ENCODE data around the gene ALS2.
"Not testable (repeated sequence)": the region's sequence is repeated elsewhere in the genome, so short reads cannot be mapped to it uniquely, and the experiment has no call there.

Gene ALS2

DNA sequence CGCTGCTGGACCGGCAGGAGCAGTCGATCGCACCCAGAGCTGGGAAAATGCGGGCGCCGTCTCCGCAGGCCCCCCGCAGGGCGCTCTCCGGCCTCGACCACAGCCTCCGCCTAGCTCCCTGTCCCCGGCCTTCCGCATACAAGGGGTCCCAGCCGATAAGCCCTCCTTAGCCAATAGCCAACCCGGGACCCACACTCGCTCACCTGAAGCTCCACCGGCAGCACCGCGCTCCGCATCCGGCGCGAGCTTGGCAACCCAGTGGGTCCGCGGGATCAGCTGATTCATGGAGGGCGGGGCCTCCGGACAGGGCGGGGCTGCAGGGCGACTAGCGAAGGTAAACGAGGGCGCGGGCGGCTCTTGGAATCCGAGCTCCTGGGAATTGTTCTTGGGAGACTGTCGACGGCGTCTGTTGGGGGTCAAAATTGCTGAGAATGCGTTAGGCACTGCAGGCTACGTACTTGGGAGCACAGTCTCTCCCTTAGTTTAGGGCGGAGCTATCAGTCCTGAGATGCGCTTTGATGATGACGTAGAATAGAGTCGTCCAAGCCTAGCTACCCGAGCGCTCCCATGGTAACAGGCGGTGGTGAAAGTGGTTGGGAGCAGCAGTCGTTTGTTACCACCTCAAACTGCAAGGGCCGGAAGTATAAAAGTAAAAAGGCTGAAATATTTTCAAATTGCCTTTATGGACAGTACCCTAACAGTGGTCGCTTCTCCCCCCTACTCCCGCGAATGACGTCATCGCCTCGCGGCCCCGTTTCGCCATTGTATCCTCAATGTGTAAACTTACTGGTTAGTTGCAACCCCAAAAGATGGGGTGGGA, at the start of gene ALS2:
TSS of gene ALS2 (minus strand) at position 260 of the 820 bp plus-strand sequence. CDS start 12,048 bp downstream, outside the sequence.
- in situ Hi-C loops (cut with MboI; ENCODE audit: low sequenced_read_pairs): no loop called here

DNA sequence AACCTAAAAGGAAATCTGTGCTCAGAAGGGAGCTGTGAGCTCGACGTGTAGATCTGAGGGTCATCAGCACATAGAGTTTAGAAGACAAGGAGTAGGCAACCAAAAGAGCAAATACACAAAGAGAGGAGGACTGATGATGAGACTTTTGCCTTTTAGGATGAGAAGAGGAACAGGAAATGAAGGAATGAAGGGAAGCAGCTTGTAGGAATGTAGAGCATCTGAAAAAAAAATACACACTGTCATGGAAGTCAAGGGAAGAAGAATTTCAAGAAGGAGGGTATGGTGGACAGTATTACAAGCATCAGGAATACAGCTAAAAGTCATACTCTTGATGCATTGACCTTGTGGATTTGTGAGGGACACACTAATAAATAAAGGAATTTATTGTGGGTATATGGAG, 47.5 kb upstream of the ALS2 start:
- in situ Hi-C loops (cut with MboI; ENCODE audit: low sequenced_read_pairs): no loop called here

DNA sequence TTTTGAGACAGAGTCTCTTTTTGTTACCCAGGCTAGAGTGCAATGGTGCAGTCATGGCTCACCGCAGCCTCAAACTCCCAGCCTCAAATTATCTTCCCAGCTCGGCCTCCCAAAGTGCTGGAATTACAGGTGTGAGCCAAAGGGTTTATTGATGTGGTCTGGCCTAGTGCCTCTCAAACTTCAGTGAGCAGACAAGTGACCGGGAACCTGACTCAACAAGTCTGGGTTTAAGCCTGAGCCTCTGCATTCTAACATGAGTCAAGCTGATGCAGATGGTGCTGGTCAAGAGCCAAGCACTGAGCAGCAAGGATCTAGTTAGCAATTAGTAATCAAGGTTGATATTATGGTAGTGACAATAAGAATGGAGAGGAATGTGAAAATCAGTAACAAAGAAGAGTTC, 46.9 kb upstream of the ALS2 start:
- in situ Hi-C loops (cut with MboI; ENCODE audit: low sequenced_read_pairs): no loop called here

DNA sequence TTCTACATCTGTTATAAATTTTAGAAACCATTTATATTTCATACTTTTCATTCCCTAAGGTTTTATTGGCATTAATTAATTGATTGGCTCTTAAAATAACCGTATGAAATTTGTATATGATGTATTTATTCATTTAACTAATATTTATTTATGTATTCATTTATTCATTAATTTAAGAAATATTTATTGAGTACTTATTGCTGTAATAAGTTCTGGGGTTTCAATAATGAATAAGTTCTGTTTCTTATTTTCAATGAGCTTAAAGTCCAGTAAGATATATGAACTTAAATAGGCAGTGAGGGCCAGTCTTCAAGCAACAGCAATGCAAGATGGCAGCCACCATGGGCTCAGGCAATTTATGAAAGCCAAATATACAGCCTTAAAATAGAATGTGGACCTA, 43.5 kb upstream of the ALS2 start:
- in situ Hi-C loops (cut with MboI; ENCODE audit: low sequenced_read_pairs): no loop called here

DNA sequence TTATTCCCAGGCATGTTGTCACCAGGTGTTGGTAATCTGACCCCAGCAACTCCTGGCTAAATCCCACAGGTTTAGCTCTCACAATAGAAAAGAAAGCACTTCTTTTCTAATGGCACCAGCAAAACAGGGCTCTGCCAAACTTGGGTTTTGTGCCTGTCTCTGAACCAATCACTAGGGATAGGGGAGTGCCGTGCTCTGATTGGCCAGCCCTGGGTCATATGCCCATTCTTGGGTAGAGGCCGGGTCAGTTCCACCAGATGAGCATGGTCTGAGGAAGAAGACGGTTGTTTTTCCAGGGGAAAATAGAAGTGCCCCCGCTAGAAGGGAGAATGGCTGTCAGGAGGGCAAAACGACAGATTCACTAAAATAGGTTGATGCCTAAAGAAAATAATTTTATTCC, 40.3 kb upstream of the ALS2 start:
- in situ Hi-C loops (cut with MboI; ENCODE audit: low sequenced_read_pairs): no loop called here

DNA sequence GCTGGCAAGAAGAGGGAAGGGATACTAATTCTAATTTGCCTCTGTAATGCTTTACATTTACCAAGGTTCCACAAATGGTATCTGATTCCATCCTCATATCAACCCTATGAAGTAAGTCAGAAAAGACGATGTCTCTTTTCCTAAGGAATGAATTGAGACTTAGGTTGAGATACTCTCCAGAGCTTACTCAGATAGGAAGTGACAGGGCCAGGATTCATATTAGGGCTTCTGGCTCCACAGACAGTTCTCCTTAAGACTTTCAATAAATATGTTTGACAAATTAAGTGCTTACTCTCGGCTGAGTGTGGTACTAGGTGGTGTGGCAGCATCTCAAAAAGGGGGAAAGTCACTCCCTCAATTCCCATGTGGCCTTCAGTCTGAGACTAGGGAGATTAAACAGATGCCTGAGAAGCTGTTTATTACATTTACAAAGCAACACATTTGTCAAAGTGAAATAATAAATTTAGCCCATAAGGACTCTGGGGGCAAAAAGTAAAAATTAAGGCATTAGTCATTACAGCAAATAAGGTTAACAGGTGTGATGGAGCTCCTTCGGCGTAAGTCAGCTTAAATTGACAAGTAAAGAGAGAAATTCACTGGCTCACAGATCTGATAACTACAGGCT, 39.8 kb upstream of the ALS2 start:
- in situ Hi-C loops (cut with MboI; ENCODE audit: low sequenced_read_pairs): no loop called here

DNA sequence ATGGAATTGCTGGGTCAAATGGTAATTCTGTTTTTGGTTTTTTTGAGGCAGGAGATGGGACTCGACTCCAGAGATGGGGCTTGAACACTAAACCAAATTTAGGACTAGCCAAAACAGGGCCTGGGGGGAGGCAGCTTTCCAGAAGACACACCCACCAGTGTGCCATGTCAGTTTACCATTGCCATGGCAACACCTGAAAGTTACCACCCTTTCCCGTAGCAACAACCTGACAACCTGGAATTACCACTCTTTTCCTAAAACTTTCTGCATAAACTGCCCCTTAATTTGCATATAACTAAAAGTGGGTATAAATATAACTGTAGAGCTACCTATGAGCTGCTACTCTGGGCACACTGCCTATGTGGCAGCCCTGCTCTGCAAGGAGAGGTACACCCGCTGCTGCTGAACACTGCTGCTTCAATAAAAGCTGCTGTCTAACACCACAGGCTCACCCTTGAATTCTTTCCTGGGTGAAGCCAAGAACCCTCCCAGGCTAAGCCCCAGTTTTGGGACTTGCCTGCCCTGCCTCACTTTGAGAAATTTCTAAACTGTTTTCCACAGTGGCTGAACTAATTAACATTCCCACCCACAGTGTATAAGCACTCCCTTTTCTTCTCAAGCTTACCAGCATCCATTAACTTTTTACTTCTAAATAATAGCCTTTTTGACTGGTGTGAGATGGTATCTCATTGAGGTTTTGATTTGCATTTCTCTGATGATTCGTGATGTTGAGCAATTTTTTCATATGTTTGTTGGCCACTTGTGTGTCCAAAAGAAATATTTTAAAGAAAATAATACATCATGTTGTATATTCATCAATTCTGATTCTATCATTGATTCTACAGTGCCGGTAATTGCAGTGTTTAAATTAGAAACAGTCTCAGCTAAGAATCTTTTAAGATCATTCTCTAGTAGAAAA, 36.2 kb upstream of the ALS2 start:
- in situ Hi-C loops (cut with MboI; ENCODE audit: low sequenced_read_pairs): no loop called here

DNA sequence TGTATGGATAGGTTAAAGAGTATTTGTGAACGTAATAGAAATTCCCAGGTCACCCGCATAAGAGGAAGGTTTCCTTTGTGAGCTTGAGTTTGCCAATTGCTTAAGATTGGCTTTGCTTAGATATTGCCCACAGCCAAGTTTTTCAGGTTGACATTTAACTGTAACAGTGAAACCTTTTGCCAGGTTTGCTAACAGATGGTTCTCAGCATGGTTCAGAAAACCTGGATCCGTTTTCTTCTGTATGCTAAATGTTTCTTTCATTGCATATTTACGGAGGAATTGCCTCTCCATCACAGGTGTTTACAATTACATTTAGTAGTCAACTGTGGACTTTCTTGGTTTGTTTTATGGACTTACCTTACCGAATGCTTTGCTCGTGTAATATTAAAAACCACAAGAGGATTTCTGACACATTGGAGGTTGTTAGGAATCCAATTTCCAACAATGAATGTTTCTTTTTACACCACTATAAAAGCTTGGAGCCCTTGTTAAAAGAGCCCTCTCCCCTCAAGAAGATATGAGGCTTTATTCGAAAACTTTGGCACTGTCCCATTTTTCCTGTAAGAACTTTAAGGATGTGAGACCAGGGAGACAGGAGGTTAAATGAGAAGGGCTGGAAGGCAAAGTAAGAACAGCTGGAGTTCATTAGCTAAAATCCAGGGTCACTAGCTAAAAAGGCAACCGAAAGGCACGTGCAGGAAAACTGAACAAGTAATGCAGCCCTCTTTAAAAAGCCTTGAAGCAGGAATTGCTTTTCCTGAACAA, 33.4 kb upstream of the ALS2 start:
- in situ Hi-C loops (cut with MboI; ENCODE audit: low sequenced_read_pairs): no loop called here

DNA sequence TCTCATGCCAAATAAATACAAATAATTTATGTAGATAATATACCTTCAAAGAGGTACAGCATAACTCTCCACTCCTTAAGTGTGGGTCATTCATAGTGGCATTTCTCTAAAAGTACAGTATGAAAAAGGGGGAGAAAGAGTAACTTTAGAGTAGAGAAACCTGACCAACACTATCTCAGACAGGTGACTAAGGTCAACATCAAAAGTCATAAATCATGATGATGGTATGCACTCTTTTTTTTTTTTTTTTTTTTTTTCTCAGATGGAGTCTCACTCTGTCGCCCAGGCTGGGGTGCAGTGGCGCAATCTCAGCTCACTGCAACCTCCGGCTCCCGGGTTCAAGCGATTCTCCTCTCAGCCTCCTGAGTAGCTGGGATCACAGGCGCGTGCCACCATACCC, 29.9 kb upstream of the ALS2 start:
- in situ Hi-C loops (cut with MboI; ENCODE audit: low sequenced_read_pairs): not testable (repeated sequence)

DNA sequence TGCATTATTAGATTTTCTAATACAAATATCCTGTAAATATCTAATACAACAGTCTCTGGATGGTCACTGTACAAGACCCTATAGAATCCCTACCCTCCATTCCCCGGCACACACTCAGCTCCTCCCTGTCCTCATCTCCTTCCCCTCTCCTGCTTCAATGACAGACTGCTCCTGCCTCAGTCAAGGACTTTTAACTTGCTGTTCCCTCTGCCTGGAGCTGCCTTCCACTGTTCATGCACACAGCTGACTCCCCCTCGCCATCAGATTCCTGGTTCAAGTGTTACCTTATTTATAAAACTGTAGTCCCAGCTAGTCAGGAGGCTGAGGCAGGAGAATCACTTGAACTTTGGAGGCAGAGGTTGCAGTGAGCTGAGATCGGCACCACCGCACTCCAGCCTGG, 28.9 kb upstream of the ALS2 start:
- in situ Hi-C loops (cut with MboI; ENCODE audit: low sequenced_read_pairs): no loop called here

DNA sequence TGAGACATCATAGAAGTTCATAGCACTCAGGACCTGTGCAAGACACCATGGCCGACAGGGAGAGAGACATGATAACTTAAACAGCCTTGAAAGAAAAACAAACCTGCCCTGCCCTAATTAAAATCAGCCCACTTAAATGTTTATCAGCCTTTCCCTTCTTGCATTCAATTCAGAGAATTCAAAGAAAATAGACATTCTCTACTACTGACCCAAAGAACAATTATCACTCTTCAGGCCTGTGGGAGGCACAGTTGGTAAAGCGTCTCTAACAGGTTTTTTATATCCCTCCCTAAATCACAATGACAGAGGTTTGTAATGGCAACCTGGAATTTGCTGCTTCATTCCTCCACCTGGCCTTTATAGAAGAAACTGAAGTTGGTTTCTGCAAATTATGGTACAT, 27.3 kb upstream of the ALS2 start:
- in situ Hi-C loops (cut with MboI; ENCODE audit: low sequenced_read_pairs): no loop called here

DNA sequence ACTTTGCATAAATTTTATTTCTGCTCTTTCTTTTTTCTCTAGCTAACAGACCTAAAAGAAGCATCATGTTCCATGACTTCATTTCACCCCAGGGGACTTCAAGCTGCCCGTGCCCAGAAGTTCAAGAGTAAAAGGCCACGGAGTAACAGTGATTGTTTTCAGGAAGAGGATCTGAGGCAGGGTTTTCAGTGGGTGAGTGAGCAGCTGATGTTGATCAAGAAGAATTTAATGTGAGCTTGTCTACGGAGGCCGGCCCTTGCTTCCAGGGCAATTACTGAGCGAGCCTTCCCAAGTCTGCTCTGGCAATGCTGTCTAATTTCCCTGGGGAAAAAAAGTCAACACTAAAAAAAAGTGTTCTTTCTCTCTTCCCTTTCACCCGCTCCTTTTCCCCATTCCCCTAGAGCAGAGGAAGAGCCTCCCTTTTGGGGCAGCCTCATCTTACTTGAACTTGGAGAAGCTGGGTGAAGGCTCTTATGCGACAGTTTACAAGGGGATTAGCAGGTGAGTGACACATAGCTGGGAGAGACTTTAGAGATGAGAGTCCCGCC, 26.8 kb upstream of the ALS2 start:
- in situ Hi-C loops (cut with MboI; ENCODE audit: low sequenced_read_pairs): no loop called here

DNA sequence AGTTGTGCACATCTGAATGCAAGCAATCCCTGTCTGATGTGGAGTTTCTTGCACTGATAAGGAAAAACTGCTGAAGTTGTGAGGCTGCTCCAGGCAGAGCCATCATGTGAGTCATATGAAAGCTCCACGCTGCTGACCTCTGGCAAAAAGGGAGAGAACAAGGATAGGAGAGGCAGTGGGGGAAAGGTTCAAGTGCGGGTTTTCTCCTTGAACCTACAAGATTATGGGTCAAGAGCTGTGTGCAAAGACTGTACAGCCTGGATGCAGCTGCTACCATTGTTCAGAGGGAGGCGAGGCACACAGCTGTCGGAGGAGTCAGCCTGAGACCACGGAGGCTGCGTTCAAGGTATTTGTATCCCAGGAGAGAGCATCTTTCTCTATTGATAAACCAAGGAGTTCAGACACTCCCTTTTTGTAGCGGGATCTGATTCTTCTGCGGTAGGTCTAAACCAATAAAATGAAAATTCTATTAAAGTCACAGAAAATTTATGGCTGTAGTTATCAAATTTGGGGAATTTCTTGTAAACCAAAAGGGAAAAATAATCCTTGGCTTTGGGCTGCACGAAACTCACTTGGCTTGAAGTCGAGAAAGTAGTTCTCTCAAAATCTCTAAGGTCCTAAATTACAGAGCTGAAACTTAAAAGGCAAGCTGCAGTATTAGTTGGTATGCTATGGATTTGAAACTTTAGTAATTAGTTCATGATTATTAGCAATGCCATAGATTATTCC, 25.9 kb upstream of the ALS2 start, which contains the start of gene CDK15:
TSS of gene CDK15 (plus strand) at position 96 of the 729 bp plus-strand sequence. CDS start at position 224, 128 bp downstream.
- in situ Hi-C loops (cut with MboI; ENCODE audit: low sequenced_read_pairs): no loop called here

DNA sequence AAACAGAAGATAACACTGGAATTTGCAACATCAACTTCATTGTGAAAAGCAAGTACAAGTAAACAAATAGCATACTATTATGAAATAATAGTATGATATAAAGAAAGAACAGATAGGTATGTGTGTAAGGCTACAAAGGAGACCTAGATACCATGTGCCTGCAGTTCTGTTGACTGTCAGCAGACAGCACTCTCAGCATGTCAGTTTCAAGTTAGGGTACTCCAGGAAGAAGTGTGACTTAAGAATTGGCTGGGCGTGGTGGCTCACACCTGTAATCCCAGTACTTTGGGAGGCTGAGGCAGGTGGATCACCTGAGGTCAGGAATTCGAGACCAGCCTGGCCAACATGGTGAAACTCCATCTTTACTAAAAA, 18.2 kb upstream of the ALS2 start:
- in situ Hi-C loops (cut with MboI; ENCODE audit: low sequenced_read_pairs): not testable (repeated sequence)

DNA sequence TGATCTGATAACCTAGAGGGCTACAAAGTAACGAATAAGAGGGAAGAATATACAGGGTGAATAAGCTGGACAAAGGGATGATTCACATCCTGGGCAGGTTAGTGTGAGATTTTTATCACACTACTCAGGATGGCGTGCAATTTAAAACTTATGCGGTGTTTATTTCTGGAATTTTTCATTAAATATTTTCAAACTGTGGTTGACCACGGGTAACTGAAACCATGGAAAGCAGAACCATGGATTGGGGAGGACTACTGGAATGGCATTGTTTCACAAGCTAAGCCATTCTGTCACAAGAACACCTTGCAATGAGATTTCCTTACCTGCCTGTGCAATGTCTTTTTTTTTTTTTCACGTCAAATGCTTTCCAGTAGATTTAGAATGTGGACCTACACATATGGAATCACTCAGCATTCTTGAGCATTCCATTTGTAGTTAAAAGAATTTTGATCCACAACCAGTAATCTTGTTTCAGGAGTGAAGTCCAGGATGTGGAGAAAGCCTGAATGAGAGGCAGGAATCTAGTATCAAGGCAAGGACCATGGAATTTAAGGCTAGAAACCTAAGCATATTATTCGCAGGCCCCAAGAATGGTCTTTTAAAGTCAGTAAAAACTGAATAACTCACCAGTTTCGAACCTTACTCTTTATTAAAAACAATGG, 17.6 kb upstream of the ALS2 start:
- in situ Hi-C loops (cut with MboI; ENCODE audit: low sequenced_read_pairs): no loop called here

DNA sequence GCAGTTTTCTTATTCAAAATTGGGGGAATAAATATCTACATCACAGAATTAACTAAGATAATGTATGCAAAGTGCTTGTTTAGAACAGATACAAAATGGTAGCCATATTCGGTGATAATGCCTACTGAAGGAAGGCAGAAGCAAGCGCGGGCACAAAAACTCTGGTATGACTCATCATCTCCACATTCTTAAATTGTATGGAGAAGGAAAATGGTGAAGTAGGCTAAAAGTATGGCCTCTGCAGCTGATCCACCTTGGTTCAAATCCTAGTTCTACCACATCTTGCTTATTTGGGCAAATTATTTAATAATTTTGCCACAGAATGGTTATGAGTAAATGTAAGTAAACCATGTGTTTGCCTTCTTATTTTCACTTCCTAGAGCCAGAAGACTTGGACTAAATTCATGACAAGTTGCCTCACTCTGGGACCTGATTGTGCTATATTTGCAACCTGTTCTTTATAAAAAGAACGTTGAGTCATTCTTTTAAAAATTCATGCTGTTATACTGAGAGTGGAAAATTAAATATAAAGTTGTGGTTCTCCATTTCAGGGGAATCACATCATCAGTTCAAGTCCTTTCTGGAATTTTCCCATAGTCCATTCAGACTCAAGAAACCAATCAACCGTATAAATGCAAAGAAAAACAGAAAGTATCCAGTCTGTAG, 16.6 kb upstream of the ALS2 start:
- in situ Hi-C loops (cut with MboI; ENCODE audit: low sequenced_read_pairs): no loop called here

DNA sequence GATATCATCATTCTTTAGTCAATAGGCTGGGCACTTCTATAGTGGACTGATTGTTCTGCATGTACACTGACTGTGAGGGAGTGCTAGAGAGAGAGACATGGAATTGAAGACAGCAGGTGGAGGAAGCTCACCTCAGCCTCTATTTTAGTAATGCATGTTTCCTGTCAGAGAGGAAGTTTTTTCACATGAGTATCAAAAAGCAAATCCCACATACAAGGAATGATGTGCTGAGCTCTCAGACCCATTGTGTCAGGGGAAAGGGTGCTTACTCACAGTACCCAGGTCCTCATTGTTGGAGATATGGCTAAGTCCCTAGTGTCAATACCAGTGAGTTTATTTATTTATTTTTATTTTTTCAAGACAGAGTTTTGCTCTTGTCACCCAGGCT, 15.7 kb upstream of the ALS2 start:
- in situ Hi-C loops (cut with MboI; ENCODE audit: low sequenced_read_pairs): no loop called here

DNA sequence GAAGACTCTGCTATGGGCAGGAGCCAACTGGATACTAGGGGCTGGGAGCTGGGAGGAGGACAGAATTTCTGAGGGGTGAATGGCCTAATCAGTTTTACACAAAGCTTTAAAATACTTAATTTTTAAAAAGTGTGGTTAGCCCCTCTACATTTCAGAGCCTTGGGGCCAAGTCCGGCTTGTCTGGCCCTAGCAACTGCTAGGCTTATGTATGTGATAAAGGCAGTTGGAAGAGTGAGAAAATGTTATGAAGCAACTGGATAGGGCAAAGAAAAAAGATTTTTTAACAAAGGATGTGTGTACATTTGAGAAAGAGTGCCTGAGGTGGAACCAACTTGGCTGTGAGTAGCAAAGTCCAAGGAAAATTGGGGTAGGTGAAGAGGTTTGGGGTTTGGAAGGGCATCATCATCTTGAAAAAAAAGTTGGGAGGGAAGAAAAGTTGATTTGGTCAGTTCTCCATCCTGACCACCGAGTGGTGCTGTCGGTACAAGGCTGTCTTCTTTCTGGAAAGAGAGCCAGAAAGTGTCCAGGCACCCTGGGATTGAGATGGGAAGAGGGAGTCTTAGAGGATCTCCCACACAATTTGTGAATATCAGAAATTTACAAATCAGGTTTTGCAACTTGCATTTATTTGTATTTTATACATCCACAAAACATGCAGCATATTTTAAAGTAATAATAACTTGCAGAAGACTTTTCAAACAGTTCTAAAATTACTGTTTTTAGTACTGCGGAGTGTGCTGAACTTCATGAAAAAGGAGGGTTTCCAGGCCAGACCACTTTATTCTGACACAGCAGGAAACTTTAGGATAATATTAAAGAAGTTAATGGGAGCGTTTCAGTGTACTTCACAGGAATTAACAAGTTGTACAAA, 15.1 kb upstream of the ALS2 start:
- in situ Hi-C loops (cut with MboI; ENCODE audit: low sequenced_read_pairs): no loop called here
